ENCODE data around the gene SLC35C1.

DNA sequence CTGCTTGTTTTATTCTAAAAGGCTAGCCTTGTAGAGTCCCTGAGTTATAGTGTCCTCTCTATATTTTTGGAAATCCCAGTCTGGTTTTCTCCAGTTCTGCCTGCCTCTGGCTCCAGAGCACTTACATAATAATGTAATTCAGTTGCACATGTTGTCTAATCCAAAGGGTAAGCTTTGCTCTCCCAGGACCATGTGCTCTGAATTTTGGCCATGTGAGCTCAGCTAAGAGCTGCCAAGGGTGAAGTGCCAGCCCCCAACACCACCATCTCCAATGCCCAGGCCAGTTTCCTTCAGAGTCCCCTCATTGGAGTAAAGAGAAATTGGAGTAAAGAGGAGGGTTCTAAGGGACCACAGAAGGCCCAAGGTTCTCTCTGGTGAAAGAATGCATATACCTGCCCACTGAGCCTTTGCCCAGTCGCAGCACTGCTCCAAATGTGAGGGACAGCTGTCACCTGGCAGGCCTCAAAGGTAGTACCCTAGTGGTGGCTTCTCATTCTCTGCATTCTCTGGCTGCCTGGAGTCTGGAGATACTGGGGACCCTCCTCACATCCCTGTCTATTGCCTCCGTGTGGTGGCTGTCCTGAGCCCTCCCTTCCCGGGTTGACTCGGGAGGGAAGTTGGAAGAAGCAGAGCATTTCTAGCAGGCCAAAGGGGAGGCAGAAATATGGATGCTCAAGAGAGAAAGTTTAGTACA, 47.2 kb downstream of the SLC35C1 start:
- TF ChIP-seq, protein P1, sequence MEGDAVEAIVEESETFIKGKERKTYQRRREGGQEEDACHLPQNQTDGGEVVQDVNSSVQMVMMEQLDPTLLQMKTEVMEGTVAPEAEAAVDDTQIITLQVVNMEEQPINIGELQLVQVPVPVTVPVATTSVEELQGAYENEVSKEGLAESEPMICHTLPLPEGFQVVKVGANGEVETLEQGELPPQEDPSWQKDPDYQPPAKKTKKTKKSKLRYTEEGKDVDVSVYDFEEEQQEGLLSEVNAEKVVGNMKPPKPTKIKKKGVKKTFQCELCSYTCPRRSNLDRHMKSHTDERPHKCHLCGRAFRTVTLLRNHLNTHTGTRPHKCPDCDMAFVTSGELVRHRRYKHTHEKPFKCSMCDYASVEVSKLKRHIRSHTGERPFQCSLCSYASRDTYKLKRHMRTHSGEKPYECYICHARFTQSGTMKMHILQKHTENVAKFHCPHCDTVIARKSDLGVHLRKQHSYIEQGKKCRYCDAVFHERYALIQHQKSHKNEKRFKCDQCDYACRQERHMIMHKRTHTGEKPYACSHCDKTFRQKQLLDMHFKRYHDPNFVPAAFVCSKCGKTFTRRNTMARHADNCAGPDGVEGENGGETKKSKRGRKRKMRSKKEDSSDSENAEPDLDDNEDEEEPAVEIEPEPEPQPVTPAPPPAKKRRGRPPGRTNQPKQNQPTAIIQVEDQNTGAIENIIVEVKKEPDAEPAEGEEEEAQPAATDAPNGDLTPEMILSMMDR (IDR thresholded peaks at IDR 0.05), result no peak
- TF ChIP-seq POLR2A (IDR thresholded peaks at IDR 0.05) (no peak), POLR2AphosphoS5 (IDR thresholded peaks at IDR 0.05; ENCODE audit: insufficient read depth in 1 of 2, low read depth in 1 of 2) (no peak)
